Mesodermal cell (in vitro differentiated cells): ENCODE results near the gene BOD1L2.

Experiments
- H3K27ac ChIP-seq: 2 replicates; pipeline ENCODE4 v1.7.0; 2013; ENCODE audit warnings: mild to moderate bottlenecking, low read depth, low read length, moderate library complexity; ENCODE audit not compliant: severe bottlenecking
- H3K36me3 ChIP-seq: 2 replicates; pipeline ENCODE4 v1.7.1; 2013; ENCODE audit warnings: mild to moderate bottlenecking, low read length, moderate library complexity; ENCODE audit not compliant: control insufficient read depth, insufficient read depth
- H3K4me1 ChIP-seq: one replicate; pipeline ENCODE4 v1.7.1; 2013; ENCODE audit warnings: mild to moderate bottlenecking, low read length; ENCODE audit not compliant: insufficient read depth, control insufficient read depth, poor library complexity, severe bottlenecking
- H3K4me3 ChIP-seq: 2 replicates; pipeline ENCODE4 v1.7.0; 2013; ENCODE audit warnings: low read length, control low read depth, mild to moderate bottlenecking; ENCODE audit not compliant: insufficient read depth, poor library complexity, severe bottlenecking; ENCODE audit errors: extremely low read depth
- H3K9me3 ChIP-seq: 2 replicates; pipeline ENCODE4 v1.7.1; 2013; ENCODE audit warnings: mild to moderate bottlenecking, low read length, moderate library complexity; ENCODE audit not compliant: control insufficient read depth
- WGBS, 2 experiments: methylation state at CpG; one replicate each; pipeline ENCODE4 v1.1.5; 2013; ENCODE audit warnings: missing lambda C conversion rate in 2 of 2; ENCODE audit not compliant: insufficient coverage in 2 of 2; 5-methylcytosine and 5-hydroxymethylcytosine counted together

Gene BOD1L2

DNA sequence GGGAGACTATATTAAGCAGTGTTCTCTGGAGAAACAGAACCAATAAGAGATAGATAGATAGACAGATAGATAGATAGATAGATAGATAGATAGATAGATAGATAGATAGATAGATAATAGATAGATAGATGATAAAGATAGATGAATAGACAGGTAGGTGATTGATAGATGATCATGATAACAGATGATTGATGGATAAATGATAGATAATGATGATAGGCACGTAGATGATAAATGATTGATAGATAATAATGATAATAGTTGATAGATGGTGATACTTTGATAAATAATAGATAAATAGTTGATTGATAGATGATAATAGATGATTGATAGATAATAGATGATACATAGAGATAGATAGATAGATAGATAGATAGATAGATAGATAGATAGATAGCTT lies 48.5 kb downstream of the BOD1L2 start:
- 77 to 92% methylated on average over 1 of the region's 1 CpG for WGBS, 2 experiments
- Histone ChIP-seq H3K9me3 (no peaks in the 10 kb centered on the region), H3K27ac (no peak overlapping the region), H3K36me3 (no peaks in the 10 kb centered on the region), H3K4me1 (no peaks in the 10 kb centered on the region), H3K4me3 (no peak overlapping the region)

DNA sequence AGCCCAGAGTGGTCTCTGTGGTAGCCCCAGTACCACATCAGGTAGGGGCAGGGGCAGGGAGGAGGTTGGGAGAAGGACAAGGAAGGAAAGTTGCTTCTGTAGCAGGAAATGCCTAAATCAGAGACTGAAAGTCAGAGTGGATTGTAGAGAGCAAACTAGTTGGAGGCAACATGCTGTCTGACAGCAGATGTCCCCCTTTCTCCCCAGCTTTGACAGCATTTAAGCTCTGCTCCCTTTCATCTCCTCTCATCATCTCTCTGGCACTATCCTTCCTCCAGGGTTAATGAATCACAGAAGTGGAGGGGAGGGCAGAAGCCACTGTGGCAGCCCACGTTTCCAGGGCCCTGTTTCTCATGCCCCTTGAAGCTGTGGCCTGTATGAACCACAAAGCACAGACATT lies 50.4 kb downstream of the BOD1L2 start:
- 43 to 88% methylated on average over 1 of the region's 1 CpG for WGBS, 2 experiments
- Histone ChIP-seq H3K36me3 (no peaks in the 10 kb centered on the region), H3K4me1 (no peaks in the 10 kb centered on the region), H3K4me3 (no peak overlapping the region), H3K9me3 (no peaks in the 10 kb centered on the region), H3K27ac (no peak overlapping the region)

GRCh38 chr18:57198073-57198472 lies 51.2 kb downstream of the BOD1L2 start:
- WGBS, 2 experiments, result 92 to 100% methylated on average over 1 of the region's 1 CpG

More at GRCh38 chr18:57198073-57198472, 51.2 kb downstream of the BOD1L2 start:
- H3K4me3 ChIP-seq, result no peak overlapping the region
- H3K36me3 ChIP-seq, result no peaks in the 10 kb centered on the region
- H3K4me1 ChIP-seq, result no peaks in the 10 kb centered on the region
- H3K27ac ChIP-seq, result no peak overlapping the region
- no peaks in the 10 kb centered on the region for H3K9me3 ChIP-seq
